ENCODE measurements around the gene KDM2A.

DNA sequence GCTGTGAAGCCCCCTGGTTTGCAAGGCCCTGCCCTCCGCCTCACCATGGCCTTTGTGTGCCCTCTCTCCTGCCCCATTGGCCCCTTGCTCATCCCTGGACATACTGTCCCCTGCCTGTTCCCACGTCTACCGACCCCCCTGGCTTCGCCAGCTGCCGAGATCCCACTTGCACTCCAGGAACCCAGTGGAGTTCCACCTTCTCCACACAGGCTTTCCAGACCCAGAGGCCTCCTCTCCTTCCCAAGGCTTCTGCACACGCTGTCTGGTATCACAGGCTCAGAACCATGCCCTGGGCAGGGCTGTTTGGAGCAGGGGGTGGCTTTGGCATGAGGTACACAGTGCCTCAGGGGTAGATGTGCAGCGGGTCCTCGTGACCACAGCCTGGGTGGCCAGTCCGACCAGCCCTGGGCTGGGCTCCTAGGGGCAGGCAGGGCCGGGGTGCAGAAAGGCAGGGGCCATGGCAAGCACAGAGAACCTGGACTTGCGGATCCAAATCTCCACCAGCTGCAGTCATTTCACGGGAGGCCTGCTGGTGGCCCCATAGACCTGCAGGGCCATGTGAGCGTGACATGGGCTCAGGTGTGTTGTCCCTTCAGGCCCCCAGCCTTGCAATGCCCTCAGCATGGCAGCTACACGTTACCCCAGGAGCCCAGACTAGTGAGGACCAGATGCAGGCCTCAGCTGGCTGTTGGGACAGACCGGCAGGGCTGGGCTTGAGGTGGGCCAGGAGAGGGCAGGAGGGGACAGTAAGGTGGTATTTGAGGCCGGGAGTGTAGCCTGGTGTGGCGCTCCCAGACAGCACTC lies 156.7 kb downstream of the KDM2A start:
- TF ChIP-seq, protein P1, sequence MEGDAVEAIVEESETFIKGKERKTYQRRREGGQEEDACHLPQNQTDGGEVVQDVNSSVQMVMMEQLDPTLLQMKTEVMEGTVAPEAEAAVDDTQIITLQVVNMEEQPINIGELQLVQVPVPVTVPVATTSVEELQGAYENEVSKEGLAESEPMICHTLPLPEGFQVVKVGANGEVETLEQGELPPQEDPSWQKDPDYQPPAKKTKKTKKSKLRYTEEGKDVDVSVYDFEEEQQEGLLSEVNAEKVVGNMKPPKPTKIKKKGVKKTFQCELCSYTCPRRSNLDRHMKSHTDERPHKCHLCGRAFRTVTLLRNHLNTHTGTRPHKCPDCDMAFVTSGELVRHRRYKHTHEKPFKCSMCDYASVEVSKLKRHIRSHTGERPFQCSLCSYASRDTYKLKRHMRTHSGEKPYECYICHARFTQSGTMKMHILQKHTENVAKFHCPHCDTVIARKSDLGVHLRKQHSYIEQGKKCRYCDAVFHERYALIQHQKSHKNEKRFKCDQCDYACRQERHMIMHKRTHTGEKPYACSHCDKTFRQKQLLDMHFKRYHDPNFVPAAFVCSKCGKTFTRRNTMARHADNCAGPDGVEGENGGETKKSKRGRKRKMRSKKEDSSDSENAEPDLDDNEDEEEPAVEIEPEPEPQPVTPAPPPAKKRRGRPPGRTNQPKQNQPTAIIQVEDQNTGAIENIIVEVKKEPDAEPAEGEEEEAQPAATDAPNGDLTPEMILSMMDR (conservative IDR thresholded peaks at IDR 0.05), result no peak
- no peak for TF ChIP-seq EZH2 (IDR thresholded peaks at IDR 0.05; ENCODE audit: low read depth)
